DMS79 (cell line): ENCODE data around the gene NUBPL.
"Not testable (repeated sequence)": the region's sequence is repeated elsewhere in the genome, so short reads cannot be mapped to it uniquely, and the experiment has no call there.

Experiments
- DNase-seq: peaks from one replicate; lab custom pipeline; 2025; lab: John Stamatoyannopoulos, UW

NUBPL gene

GRCh38 chr14:31813724-31814490 lies 252.7 kb downstream of the NUBPL start:
- DNase-seq, result not testable (repeated sequence)

GRCh38 chr14:31819281-31819680 lies 258.1 kb downstream of the NUBPL start:
- no peak for DNase-seq

- no peak for DNase-seq
Observed at GRCh38 chr14:31825459-31825858, 264.3 kb downstream of the NUBPL start.

- no peak for DNase-seq
Observed at GRCh38 chr14:31827325-31827724, 266.1 kb downstream of the NUBPL start.

GRCh38 chr14:31828946-31829868 lies 268.0 kb downstream of the NUBPL start:
- no peak for DNase-seq

- no peak for DNase-seq
Observed at GRCh38 chr14:31834616-31835015, 273.4 kb downstream of the NUBPL start.

GRCh38 chr14:31835049-31835448 lies 273.8 kb downstream of the NUBPL start:
- no peak for DNase-seq

GRCh38 chr14:31837031-31837430 lies 275.8 kb downstream of the NUBPL start:
- DNase-seq, result no peak

GRCh38 chr14:31842899-31843298 lies 281.7 kb downstream of the NUBPL start:
- DNase-seq, result no peak

- DNase-seq, result no peak
Observed at GRCh38 chr14:31843361-31844091, 282.3 kb downstream of the NUBPL start.

GRCh38 chr14:31854508-31855075 lies 293.4 kb downstream of the NUBPL start:
- no peak for DNase-seq

- DNase-seq, result no peak
Observed at GRCh38 chr14:31855262-31855661, 294.1 kb downstream of the NUBPL start.

- DNase-seq, result not testable (repeated sequence)
Observed at GRCh38 chr14:31856003-31856402, 294.8 kb downstream of the NUBPL start.

GRCh38 chr14:31858868-31859267 lies 297.7 kb downstream of the NUBPL start:
- DNase-seq, result no peak

- DNase-seq, result no peak
Observed at GRCh38 chr14:31864937-31865855, 304.0 kb downstream of the NUBPL start.

GRCh38 chr14:31867570-31867969 lies 306.4 kb downstream of the NUBPL start:
- DNase-seq, result no peak

GRCh38 chr14:31868096-31868495 lies 306.9 kb downstream of the NUBPL start:
- DNase-seq, result not testable (repeated sequence)

- DNase-seq, result no peak
Observed at GRCh38 chr14:31876741-31877140, 315.5 kb downstream of the NUBPL start.

- DNase-seq, result no peak
Observed at GRCh38 chr14:31877255-31877798, 316.1 kb downstream of the NUBPL start.

GRCh38 chr14:31879661-31880348 lies 318.6 kb downstream of the NUBPL start:
- no peak for DNase-seq
